GM12892 (cell line): ENCODE data around the gene PID1.

Source experiments
- POLR2A ChIP-seq: IDR thresholded peaks from 2 replicates; pipeline ENCODE4 v1.6.1; 2011; ENCODE audit warnings: low read depth, low read length, control low read depth
- POLR2AphosphoS5 ChIP-seq: IDR thresholded peaks from 2 replicates; pipeline ENCODE4 v1.6.1; 2011; ENCODE audit warnings: low read depth, low read length, control low read depth

DNA sequence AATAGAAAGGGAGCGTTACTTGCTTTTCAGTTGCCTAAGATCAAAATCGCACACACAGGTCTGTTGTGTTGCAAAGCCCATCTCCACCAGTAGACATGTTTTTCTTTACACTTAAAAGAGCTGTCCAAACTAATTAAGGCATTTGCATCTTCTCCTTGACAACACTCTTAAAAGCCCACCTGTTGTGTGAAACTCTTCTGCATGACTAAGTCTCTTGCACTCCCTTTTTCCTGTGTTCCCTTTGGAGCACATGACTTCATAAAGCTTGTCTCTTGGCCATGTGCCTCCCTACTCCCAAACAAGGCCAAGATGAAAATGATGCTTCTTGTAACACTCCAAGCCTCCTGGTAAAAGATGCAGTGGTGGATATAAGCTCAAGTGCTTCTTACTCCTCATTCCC is 26.1 kb downstream of the PID1 start:
- TF ChIP-seq POLR2AphosphoS5 = no peak
- TF ChIP-seq POLR2A = no peak
